Activated CD8-positive, alpha-beta T cell treated with anti-CD3 and anti-CD28 coated beads for 36 hours (primary cell): ENCODE measurements around the gene USP51. TPM values are rescaled to one million over a fixed set of nuclear protein-coding genes. Genes with fewer than 3 reads are reported as not detected.

Source experiments
- ATAC-seq: fragments of 200-7000 bp; cut with Tn5 transposase; one replicate; pipeline ENCODE4 v1.10.0; 2021; ENCODE audit warnings: mild to moderate bottlenecking, moderate library complexity
- CTCF ChIA-PET: fragments of 350-600 bp; sonication (Branson Sonifier 250); formaldehyde crosslinking; loops from one replicate; lab custom pipeline; 2021; ENCODE audit warnings: antibody characterized with exemption; lab: Charles Lee
- POLR2A ChIA-PET: fragments of 350-600 bp; sonication (Branson Sonifier 250); formaldehyde crosslinking; loops from one replicate; lab custom pipeline; 2021; ENCODE audit warnings: antibody characterized with exemption; lab: Charles Lee
- DNase-seq: peaks from one replicate; pipeline ENCODE4 v3.0.0-alpha.2; 2020
- H3K27ac Mint-ChIP-seq: one replicate; pipeline ENCODE4 v1.8.0; 2021; ENCODE audit warnings: mild to moderate bottlenecking, mixed read lengths
- H3K27me3 Mint-ChIP-seq: one replicate; pipeline ENCODE4 v1.8.0; 2021; ENCODE audit warnings: mixed read lengths
- H3K36me3 Mint-ChIP-seq: one replicate; pipeline ENCODE4 v1.8.0; 2021; ENCODE audit warnings: low read depth, mixed read lengths
- H3K4me1 Mint-ChIP-seq: one replicate; pipeline ENCODE4 v1.8.0; 2021; ENCODE audit warnings: low read depth, mixed read lengths
- H3K4me3 Mint-ChIP-seq: one replicate; pipeline ENCODE4 v1.8.0; 2021; ENCODE audit warnings: mild to moderate bottlenecking, moderate library complexity, mixed read lengths
- H3K9me3 Mint-ChIP-seq: one replicate; pipeline ENCODE4 v1.8.0; 2021; ENCODE audit warnings: mixed read lengths
- intact Hi-C: fragments of 100-400 bp; cut with micrococcal nuclease; formaldehyde crosslinking; loops from one replicate; pipeline ENCODE4 v1.10.0; 2022
- total RNA-seq, 2 experiments: library from RNA; stranded (reverse); gene quantifications; one replicate each; pipeline ENCODE4 v1.2.3, GENCODE V29; 2021
- TF ChIP-seq, protein P1 (sequence below): fragments of 200-600 bp; IDR thresholded peaks from one replicate; pipeline ENCODE4 v1.8.0; 2022; ENCODE audit warnings: antibody characterized with exemption, mild to moderate bottlenecking

USP51 gene
- total RNA-seq, 2 experiments from 2014 or later = 1.2 to 1.5 TPM

DNA sequence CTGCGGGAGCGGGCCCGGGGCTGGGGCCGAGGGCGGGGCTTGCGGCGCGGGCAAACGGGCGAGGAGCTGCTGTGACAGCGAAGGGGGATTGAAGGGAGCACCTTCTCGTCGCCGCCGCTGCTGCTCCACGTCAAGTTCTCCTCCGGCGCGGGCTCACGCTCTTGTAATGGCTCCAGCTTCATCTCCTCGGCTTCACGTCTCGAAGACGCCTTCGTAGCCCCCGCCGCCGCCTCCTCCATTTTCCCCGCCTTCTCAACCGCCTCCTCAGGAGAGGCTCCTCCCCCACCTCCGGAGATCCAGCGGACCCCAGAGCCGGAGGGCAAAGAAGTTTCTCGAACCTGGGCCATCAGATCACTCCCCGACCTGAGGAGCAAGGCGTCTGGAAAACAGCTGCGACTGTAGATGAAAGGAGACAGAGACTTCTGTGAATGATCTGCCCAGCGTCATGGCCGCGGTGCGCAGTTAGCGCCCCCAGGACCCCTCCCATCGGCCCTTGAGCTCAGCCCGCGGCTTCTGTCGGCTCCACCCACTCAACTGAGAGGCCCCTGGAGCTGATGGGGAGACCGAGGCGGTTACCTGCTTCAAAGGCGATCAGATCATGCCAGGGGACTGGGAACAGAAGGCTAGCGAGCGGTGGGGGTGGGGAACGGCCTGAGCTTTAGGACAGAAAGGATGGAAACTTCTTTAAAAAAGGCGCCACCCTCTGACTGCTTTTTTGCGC, 895 bp downstream of the USP51 start:
- ATAC-seq (peak; percentile 71), DNase-seq (peak; percentile 59)
- H3K27ac Mint-ChIP-seq = peak overlapping the region; percentile 95
- TF ChIP-seq, protein P1, sequence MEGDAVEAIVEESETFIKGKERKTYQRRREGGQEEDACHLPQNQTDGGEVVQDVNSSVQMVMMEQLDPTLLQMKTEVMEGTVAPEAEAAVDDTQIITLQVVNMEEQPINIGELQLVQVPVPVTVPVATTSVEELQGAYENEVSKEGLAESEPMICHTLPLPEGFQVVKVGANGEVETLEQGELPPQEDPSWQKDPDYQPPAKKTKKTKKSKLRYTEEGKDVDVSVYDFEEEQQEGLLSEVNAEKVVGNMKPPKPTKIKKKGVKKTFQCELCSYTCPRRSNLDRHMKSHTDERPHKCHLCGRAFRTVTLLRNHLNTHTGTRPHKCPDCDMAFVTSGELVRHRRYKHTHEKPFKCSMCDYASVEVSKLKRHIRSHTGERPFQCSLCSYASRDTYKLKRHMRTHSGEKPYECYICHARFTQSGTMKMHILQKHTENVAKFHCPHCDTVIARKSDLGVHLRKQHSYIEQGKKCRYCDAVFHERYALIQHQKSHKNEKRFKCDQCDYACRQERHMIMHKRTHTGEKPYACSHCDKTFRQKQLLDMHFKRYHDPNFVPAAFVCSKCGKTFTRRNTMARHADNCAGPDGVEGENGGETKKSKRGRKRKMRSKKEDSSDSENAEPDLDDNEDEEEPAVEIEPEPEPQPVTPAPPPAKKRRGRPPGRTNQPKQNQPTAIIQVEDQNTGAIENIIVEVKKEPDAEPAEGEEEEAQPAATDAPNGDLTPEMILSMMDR = no peak
- no peaks in the 10 kb centered on the region for H3K27me3 Mint-ChIP-seq
- intact Hi-C loops = no loop called here
- H3K4me3 Mint-ChIP-seq = peak overlapping the region; percentile 87
- ChIA-PET CTCF (interaction anchor here (0.8 to 1.2 kb wide), 3 partner anchors 37 to 489 kb away, joined by 3 to 5 read pairs (median 4); partner anchors contain the start of genes APEX2, MAGEH1 and RRAGB), POLR2A (interaction anchor here (0.6 to 1.6 kb wide), 3 partner anchors 37 to 1119 kb away, joined by 4 to 8 read pairs (median 7); partner anchors contain the start of genes MAGEH1 and RRAGB)
- H3K4me1 Mint-ChIP-seq = peaks cover 10% of the 10 kb centered on the region
- peaks cover 3% of the 10 kb centered on the region for H3K36me3 Mint-ChIP-seq
- H3K9me3 Mint-ChIP-seq = no peaks in the 10 kb centered on the region

DNA sequence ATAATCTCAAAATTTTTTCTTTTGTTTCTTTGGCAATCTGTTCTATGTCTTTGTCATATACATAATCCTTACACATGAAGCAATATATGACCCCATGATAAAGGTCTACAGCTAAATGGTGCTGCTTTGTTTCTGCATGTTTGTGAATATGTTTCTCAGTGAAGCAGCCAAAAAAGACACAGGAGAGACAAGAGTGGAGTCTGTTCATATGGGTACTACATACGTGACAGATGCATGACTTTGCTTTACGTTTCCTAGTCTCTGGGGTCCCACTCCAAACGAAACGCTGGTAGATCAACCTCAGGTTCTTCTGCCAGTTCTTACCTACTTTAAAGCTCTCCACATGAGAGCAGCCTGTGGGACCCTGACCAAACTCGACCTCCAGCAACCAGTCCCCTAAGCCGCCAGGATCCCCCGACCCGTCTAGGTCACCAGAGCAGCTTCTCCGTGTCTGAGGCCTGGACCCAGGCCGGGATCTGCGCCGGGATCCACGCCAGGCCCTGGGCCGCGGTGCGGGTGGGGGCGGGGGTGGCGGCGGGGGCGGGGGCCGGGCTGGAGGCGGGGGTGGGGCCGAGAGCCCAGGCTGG, 1.5 kb downstream of the USP51 start:
- CTCF ChIA-PET = interaction anchor here (0.9 to 1.2 kb wide), 2 partner anchors 230 to 488 kb away, joined by 3 to 4 read pairs; partner anchors contain the start of genes APEX2 and RRAGB

DNA sequence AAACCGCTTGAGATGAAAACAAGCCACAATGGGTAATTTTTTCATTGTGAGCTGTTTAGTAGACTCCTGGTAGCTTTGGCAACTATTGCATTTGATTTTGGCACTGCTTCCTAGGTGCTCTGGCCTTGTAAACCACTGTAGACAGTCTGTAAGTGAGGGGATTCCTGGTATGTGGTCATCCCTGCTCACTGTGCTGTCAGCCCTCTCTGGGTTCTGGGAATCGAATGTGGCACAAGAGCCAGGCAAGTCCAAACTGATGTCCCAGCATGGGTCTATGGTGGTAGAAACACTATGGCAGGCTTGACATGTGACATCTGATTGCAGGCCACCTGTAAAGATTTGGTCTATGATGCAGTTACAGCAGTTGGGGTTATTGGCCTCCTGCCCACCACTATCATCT, 2.5 kb downstream of the USP51 start:
- TF ChIP-seq, protein P1 = no peak
- POLR2A ChIA-PET = no interaction called here

More for the DNA sequence above, 1.5 kb downstream of the USP51 start:
- H3K9me3 Mint-ChIP-seq = no peaks in the 10 kb centered on the region
- intact Hi-C loops = no loop called here
- H3K4me1 Mint-ChIP-seq = peaks cover 10% of the 10 kb centered on the region
- POLR2A ChIA-PET = interaction anchor here (1.3 to 1.6 kb wide), 2 partner anchors 36 to 230 kb away, joined by 7 to 8 read pairs; partner anchors contain the start of genes MAGEH1 and RRAGB
- H3K36me3 Mint-ChIP-seq = peaks cover 3% of the 10 kb centered on the region
- ATAC-seq (no peak), DNase-seq (peak; percentile 1)
- H3K27ac Mint-ChIP-seq = peak overlapping the region; percentile 86
- H3K27me3 Mint-ChIP-seq = no peaks in the 10 kb centered on the region
- H3K4me3 Mint-ChIP-seq = peak overlapping the region; percentile 87
- TF ChIP-seq, protein P1 = no peak

DNA sequence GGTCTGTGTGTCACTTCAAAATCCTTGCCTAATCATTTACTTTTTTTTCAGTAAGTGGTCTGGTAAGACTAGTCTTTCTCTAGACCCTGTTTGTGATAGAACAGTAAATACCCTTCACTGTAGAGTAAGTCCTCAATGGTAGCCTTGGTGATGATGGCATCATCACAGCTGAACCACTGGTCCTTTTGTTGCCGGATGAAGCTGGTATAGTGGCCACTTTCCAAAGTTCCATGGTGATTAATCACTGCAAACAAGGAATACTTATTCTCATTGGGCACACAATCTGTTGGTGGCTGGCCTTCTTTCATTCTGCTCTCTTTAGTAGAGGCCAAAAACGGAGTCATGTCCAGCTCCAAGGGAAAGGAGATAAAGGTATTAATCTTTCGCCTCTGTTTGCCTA, 2.9 kb downstream of the USP51 start:
- no peak for DNase-seq
- H3K27ac Mint-ChIP-seq = no peak overlapping the region
- ChIA-PET CTCF (no interaction called here), POLR2A (no interaction called here)
- no peaks in the 10 kb centered on the region for H3K27me3 Mint-ChIP-seq
- no peaks in the 10 kb centered on the region for H3K9me3 Mint-ChIP-seq
- peaks cover 3% of the 10 kb centered on the region for H3K36me3 Mint-ChIP-seq
- ATAC-seq = no peak
- peaks cover 10% of the 10 kb centered on the region for H3K4me1 Mint-ChIP-seq
- no peak overlapping the region for H3K4me3 Mint-ChIP-seq
- TF ChIP-seq, protein P1 = no peak
- intact Hi-C loops = no loop called here

More for the DNA sequence above, 2.5 kb downstream of the USP51 start:
- intact Hi-C loops = no loop called here
- H3K4me3 Mint-ChIP-seq = no peak overlapping the region
- no peak overlapping the region for H3K27ac Mint-ChIP-seq
- H3K27me3 Mint-ChIP-seq = no peaks in the 10 kb centered on the region
- DNase-seq = no peak
- ATAC-seq = no peak
- peaks cover 10% of the 10 kb centered on the region for H3K4me1 Mint-ChIP-seq
- H3K36me3 Mint-ChIP-seq = peaks cover 3% of the 10 kb centered on the region
- CTCF ChIA-PET = no interaction called here
- H3K9me3 Mint-ChIP-seq = no peaks in the 10 kb centered on the region

DNA sequence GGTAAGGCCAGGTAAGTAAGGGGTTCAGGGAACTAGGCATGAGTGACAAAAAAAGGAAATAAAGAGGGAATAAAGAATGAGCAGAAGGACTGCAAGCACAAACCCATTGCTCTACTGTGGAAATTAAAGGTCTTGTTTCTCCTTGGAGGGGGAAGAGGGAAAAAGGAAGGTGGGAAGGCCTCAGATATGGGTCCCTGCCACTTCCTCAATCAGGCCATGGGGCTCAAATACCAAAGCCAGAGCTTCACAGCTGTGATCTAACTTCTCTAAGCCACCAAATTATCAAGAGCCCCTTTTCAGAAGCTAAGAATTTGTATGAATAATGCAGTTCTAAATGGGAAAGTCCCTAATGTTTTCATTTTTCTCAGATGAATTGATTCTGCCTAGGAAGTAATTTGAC, 4.7 kb downstream of the USP51 start:
- no peaks in the 10 kb centered on the region for H3K9me3 Mint-ChIP-seq
- peaks cover 8% of the 10 kb centered on the region for H3K4me1 Mint-ChIP-seq
- CTCF ChIA-PET = interaction anchor here (0.7 kb wide), 1 partner anchor 234 kb away, joined by 3 read pairs; no protein-coding TSS in a partner anchor
- H3K27me3 Mint-ChIP-seq = no peaks in the 10 kb centered on the region
- POLR2A ChIA-PET = no interaction called here
- ATAC-seq (no peak), DNase-seq (no peak)
- peaks cover 3% of the 10 kb centered on the region for H3K36me3 Mint-ChIP-seq
- TF ChIP-seq, protein P1 = no peak
- no peak overlapping the region for H3K4me3 Mint-ChIP-seq
- intact Hi-C loops = no loop called here
- no peak overlapping the region for H3K27ac Mint-ChIP-seq
